ENCODE measurements around the gene TSEN34.
A peak's percentile ranks its signal among the peaks of the same experiment; 100 is the strongest.
"Not testable (repeated sequence)": the region's sequence is repeated elsewhere in the genome, so short reads cannot be mapped to it uniquely, and the experiment has no call there.

TSEN34 gene

DNA sequence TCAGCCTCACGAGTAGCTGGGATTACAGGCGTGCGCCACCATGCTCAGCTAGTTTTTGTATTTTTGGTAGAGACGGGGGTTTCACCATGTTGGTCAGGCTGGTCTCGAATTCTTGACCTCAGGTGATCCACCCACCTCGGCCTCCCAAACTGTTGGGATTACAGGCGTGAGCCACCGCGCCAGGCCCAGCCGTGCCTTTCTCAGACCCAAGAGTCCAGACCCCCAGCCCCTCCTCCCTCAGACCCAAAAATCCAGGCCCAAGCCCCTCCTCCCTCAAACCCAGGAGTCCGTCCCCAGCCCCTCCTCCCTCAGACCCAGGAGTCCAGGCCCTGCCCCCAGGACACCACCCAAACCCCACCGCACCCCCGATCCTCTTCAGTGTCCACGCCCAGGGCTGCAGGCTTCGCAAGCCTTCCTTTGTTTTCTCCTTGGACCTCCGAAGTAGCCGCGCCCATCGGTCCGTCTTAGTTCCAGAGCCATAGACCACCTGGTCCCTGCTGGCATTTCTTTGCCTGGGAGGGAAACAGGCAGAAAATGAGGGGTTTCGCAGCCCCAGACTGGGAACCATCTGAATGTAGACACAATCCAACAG, 21.9 kb upstream of the TSEN34 start:
- TF ChIP-seq, protein P1, sequence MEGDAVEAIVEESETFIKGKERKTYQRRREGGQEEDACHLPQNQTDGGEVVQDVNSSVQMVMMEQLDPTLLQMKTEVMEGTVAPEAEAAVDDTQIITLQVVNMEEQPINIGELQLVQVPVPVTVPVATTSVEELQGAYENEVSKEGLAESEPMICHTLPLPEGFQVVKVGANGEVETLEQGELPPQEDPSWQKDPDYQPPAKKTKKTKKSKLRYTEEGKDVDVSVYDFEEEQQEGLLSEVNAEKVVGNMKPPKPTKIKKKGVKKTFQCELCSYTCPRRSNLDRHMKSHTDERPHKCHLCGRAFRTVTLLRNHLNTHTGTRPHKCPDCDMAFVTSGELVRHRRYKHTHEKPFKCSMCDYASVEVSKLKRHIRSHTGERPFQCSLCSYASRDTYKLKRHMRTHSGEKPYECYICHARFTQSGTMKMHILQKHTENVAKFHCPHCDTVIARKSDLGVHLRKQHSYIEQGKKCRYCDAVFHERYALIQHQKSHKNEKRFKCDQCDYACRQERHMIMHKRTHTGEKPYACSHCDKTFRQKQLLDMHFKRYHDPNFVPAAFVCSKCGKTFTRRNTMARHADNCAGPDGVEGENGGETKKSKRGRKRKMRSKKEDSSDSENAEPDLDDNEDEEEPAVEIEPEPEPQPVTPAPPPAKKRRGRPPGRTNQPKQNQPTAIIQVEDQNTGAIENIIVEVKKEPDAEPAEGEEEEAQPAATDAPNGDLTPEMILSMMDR (IDR thresholded peaks at IDR 0.05; ENCODE audit: low read depth, low read length): no peak
- no peak overlapping the region for H3K4me3 ChIP-seq (replicated peaks in 1 of 2; ENCODE audit: low read depth in 2 of 2, low read length in 2 of 2)
- no peak for DNase-seq (ENCODE audit: low read depth in 2 of 2)

DNA sequence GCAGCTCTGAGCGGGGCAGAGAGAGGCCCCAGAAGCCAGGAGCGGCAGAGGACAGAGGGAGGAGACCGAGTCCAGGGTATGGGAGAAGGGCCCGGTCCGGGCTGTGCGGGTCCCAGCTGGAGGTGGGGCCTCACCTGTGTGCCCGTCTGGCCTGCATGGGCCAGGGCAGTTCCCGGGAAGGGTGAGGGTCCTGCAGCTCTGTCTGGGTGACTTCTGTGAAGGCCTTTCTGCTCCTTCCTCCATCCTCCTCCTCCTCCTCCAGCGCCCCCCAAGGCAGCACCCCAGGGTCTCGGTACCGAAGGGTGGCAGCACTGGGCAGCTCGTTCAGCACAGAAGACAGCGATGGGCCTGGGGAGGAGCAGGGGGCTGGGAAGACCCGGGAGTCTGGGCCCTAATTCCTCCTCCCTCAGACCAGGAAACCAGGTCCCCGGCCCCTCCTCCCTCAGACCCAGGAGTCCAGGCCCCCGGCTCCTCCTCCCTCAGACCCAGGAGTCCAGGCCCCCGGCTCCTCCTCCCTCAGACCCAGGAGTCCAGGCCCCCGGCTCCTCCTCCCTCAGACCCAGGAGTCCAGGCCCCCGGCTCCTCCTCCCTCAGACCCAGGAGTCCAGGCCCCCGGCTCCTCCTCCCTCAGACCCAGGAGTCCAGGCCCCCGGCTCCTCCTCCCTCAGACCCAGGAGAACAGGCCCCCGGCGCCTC, 19.2 kb upstream of the TSEN34 start:
- not testable (repeated sequence) for DNase-seq (ENCODE audit: low read depth in 2 of 2); H3K4me3 ChIP-seq (replicated peaks in 1 of 2; ENCODE audit: low read depth in 2 of 2, low read length in 2 of 2)

DNA sequence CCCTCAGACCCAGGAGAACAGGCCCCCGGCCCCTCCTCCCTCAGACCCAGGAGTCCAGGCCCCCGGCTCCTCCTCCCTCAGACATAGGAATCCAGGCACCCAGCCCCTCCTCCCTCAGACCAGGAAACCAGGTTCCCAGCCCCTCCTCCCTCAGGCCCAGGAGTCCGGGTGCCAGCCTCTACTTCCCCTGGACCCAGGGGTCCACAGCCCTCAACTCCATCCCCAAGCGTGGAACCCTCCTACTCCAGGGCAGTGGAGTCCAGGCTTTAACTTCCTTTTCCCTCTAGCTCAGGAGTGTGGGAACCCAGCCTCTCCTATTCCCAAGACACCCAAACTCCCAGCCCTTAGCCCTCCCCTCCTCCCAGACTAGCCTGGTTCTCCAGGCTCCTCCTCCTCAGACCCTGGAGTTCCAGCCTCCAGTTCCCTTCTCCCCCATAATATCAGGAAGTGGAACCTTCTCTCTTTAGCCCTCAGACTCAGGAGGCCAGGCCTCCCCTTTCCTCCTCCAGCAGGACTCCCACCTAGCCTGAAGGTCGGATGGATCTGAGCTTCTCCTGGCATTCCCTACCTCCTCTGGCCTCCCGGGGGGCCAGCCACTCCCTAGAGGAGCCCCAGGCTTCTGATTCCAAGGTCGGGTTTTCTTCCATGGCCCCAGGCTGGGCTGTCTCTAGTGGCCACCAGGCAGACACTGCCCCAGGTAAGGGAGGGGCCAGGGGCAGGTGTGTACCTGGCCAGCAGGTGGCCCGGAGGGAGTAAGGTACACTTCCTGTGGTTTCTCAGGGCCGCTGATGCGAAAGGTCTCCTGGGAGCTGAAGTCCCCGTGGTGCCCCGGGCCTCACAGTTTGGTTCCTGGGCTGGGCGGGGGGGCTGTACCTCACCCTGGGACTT, 18.4 kb upstream of the TSEN34 start, which contains the start of gene TMC4:
Gene TMC4, minus strand, starts transcription at position 690 of the 888 bp plus-strand sequence. Its CDS starts 43 bp downstream, at position 647.
- H3K4me3 ChIP-seq (replicated peaks in 1 of 2; ENCODE audit: low read depth in 2 of 2, low read length in 2 of 2): no peak within 1 kb of the TSS
- peak in 1 of 2 donors; percentile 63 for DNase-seq (ENCODE audit: low read depth in 2 of 2)
- TF ChIP-seq, protein P1 (IDR thresholded peaks at IDR 0.05; ENCODE audit: low read depth, low read length): no peak

DNA sequence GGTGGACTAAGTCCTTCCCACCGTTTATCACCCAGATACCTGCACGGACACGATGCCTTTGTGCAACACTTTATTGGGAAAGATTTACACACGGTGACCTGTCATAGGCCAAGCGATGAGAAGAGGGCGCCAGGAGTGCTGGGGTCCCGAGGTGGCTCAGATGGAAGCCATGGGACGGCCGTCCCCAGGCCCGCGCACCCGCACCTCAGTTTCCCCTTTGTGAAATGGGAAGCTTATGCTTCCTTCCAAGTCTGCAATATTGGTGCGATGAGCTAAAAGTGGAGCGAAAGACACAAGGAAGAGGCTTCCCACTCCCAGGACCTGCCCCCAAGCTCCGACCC, 17.8 kb upstream of the TSEN34 start:
- TF ChIP-seq, protein P1 (IDR thresholded peaks at IDR 0.05; ENCODE audit: low read depth, low read length): no peak
- no peak for DNase-seq (ENCODE audit: low read depth in 2 of 2)
- no peak overlapping the region for H3K4me3 ChIP-seq (replicated peaks in 1 of 2; ENCODE audit: low read depth in 2 of 2, low read length in 2 of 2)

DNA sequence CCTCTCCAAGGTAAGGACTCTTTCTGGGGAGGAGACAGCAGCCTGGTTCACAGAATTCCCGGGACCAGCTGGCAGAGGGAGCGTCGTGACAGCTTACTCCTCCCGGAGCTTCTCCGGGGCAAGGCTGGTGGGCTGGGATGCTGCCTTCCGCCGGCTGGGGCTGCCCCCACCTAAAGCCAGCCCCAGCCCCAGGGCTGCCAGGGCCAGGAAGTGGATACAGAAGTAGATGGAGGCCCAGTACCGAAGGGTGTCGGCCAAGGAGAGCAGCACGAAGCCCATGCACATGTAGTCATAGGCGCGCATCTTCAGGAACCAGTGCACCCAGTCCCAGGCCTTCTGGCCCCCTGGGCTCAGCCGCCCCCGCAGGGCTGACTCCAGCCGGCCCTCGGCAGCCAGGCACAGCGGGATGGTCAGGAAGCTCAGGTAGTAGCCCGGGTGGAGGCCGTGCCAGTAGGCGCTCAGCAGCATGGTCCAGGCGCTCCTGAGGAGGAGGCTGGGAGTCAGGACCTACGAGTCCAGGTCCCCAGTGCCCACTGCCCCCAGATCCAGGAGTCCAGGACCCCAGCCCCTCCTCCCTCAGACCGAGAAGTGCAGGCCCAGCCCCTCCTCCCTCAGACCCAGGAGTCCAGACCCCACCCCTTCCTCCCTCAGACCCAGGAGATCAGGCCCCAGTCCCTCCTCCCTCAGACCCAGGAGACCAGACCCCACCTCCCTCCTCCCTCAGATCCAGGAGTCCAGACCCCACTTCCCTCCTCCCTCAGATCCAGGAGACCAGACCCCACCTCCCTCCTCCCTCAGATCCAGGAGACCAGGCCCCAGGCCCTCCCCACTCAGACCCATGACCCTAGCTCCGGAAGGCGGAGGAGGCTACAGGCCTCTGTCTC, 16.9 kb upstream of the TSEN34 start:
- TF ChIP-seq, protein P1 (IDR thresholded peaks at IDR 0.05; ENCODE audit: low read depth, low read length): no peak
- no peak for DNase-seq (ENCODE audit: low read depth in 2 of 2)
- no peak overlapping the region for H3K4me3 ChIP-seq (replicated peaks in 1 of 2; ENCODE audit: low read depth in 2 of 2, low read length in 2 of 2)

DNA sequence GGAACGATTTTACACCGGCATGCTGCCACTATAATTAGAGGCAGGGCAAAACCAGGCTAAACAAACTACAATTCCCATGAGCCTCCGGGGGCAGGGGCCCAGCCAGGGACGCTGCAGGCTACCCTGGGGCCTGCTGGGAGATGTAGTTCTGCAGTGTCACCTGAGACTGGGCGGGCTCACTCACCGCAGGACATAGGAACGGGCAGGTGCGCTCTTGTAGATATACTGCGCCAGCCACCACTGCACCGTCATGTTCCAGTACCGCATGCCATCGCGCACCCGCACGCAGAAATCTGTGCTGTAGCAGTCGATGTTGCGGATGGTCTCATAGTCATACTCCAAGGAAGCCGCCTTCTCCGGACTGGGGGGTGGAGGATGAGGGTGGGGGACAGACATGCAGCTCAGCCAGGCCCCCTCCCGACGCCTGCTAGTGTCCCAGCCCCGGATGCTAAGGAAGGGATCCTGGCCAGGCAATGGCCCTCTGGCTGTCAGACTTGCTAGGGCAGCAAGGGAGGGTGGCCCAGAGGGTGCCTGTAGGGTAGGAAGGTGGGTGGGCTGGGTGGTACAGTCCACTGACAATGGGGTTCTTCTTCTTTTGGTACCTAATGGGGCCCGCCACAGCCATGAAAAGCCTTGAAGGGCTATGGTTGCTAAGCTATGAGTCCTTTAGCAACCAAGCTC, 12.4 kb upstream of the TSEN34 start:
- TF ChIP-seq, protein P1 (IDR thresholded peaks at IDR 0.05; ENCODE audit: low read depth, low read length): no peak
- no peak overlapping the region for H3K4me3 ChIP-seq (replicated peaks in 1 of 2; ENCODE audit: low read depth in 2 of 2, low read length in 2 of 2)
- no peak for DNase-seq (ENCODE audit: low read depth in 2 of 2)
